NCI-H187 (cell line): Measurements from ENCODE around the gene CBX2.

Experiments
- DNase-seq, 2 experiments: peaks; one replicate each; lab custom pipeline; 2025; lab: John Stamatoyannopoulos, UW

CBX2 gene

DNA sequence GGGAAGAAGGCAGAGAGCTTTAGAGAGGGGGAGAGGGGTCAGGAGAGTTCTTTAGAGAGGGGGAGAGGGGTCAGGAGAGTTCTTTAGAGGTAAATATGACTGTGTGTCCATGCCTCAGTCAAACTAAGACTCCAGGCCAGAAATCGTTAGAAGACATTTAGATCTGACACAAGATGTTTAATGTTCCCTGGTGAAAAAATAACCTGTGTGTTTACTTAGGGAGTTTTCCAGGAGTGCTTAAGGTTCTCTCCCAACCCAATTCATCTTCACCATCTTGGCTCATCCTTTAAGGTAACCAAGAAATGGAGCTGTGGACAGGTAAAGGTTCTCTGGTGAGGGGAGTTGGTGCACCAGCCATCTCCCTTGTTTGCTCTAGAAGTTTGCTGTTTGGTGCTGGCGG is 51.5 kb downstream of the CBX2 start:
- no peak for DNase-seq

DNA sequence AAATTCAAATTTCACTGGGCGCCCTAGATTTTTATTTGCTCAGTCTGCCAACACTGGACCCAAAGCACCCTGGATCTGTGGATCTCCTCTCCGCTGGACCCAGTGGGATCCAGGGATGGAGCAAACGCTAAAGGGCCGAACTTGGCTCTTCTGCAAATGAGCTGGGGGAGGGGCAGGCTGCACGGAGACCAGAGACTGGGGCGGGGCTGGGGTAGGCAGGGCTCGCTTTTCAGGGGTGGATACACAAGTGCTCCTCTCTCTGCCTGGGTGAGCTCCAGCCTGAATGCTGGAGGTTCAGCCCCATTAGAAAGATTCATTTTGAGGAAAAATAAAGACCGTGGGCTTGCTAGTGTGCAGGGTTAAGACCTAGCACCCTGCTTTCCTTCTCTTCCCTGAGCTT is 52.4 kb downstream of the CBX2 start:
- DNase-seq: no peak

DNA sequence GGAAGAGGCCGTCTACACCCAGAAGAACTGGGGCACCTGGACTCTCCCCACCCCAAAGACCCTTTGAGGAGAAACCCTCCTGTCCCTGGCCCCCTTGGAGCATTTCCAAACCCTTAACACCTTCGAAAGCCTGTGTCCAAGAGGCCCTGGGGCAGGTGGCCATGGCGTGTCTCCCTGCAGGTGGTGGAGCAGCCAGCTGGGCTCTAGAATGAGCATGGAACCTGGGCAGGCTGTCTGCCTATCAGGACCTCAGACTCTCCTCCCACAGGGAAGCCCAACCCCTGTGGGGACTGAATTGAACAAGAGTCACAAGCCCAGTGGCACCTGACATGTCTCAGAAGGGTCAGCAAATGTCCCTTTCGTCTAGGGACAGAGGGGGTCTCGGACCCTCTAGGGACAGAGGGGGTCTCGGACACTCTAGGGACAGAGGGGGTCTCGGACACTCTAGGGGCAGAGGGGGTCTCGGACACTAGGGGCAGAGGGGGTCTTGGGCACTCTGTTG is 52.9 kb downstream of the CBX2 start:
- DNase-seq: no peak

DNA sequence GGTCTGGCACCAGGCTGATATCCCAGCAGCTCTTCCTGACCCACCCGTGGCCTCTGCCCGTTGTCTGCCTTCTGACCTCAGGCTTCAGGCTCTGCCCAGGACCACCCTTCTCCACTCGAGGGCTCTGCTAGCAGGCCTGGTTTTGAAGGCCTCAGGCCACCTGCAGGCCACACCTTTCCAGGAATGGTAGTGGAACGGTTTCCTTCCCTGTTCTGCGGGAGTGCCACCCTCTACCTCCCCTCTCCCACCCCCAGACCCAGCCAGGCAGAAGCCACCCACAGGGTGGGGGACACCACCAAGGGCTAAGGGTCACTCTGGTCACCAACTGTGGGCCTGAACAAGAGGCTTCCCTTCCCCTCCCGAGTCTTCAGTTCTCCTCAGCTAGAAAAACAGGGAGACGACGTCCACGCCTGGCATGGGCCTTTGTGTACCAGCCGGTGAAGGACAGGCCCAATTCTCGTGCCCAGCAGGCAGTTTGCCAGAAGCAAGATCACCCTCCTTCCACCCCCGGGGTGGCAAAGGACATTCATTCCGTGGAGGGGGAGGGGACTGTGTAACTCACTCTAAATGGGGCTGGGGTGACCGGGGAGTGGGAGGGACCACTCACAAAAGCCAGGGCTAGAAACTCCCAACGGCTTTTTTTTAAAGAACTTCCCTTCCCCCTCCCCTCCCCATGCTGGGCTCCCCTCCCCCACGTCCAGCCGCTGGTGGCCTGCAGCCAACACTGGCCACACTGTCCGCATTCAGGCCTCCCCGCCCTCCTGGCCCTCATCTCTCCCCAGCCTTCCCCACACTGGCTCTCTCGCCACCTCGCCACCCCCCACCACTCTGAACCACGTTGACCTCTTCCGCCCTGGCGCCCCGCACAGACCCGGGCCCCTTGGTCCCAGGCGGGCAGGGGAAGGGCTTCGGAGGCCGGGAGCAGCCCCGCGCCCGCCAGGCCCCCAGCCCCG is 53.6 kb downstream of the CBX2 start:
- no peak for DNase-seq

DNA sequence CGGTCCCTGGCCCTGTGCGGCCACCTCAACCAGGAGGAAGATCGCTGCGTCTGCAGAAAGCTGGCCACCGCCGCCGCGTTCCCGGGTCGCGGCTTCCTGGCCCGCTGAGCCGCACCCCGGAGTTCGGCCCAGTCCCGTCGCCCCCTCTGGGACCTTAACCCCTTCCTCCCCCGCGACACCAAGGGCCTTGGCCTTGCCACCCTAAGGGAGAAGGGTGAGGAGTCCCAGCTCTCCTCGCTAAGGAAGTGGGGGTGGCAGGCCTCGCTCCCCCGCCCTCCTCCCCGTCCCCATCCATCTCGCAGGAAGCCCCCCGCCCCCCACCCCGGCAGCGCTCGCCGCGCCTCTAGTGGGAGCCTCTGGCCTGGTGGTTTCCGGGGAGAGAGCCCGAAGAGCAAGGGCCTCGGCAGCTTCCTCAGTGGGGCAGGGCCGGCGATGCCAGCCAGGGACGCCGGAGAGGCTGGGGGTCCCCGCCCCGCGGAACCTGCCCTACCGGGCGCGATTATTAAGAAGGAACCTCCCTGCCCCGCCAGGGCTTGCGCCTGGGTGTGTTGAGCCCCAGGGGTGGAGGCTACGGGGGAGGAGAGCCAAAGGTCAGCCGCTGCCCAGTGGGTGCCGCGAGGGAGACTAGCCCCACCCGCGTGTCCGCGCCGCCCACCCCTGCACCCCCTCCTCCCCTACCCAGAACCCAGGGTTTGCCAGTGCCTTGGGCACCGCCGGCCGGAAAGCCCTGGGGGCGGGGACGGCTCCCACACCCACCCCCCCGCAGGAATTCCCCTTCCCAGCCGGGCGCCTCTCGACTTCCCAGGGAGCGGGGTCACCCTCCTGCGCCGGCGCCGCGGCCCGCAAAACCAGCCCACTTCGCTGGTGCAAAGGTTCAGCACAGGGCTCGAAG is 54.5 kb downstream of the CBX2 start:
- no peak for DNase-seq

DNA sequence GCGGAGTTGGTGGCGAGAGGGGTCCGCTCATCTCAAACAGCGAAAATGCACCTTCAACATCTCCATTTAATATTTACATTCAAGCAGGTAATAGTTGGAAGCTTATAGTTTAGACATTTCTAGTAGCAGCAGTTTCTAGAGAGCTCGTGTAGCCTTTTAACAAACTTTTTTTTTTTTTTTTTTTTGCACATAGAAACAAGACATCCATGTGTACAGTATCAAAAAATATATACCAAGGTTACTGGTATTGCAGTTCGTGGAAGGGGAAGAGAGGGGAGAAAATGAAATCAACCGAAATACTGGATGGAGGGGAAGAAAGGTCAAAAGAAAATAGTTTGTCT is 55.1 kb downstream of the CBX2 start:
- DNase-seq: no peak

DNA sequence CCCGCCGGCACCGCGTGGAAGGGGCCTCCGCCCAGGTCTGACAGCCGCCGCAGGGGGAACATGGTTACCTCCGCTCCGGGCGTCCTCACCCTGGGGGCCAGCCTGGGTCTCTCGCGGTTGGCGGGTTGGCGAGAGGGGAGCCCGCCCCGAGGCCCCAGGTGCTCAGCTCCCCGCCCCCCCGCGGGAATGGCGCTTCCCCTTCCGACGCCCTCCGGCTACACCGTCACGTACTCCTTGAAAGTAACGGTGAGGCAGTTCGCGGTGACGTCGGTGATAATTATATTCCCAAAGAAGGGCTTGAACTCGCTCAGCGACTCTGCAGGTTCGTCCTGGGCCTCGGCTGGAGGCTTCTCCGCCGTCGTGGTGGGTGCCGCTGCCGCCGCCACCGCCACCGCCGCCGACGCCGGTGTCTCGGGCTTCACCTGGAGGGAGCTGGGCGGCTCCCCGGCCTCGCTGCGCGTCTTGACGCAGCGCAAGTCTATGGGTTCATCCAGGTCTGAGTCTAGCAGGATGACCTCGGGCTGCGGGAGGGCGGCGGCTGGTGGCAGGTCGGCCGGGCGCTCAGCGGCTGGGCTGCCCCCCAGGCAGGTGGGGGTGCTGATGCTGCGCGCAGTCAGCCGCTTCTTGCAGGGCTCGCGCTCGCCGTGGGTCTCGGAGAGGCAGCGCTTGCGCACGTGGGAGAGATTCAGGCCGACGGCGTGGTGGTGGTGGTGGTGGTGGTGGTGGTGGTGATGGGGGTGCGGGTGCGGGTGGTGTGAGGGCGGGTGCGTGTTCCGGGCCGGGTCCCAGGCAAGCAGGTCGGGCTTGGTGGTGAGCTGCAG is 56.0 kb downstream of the CBX2 start:
- no peak for DNase-seq

DNA sequence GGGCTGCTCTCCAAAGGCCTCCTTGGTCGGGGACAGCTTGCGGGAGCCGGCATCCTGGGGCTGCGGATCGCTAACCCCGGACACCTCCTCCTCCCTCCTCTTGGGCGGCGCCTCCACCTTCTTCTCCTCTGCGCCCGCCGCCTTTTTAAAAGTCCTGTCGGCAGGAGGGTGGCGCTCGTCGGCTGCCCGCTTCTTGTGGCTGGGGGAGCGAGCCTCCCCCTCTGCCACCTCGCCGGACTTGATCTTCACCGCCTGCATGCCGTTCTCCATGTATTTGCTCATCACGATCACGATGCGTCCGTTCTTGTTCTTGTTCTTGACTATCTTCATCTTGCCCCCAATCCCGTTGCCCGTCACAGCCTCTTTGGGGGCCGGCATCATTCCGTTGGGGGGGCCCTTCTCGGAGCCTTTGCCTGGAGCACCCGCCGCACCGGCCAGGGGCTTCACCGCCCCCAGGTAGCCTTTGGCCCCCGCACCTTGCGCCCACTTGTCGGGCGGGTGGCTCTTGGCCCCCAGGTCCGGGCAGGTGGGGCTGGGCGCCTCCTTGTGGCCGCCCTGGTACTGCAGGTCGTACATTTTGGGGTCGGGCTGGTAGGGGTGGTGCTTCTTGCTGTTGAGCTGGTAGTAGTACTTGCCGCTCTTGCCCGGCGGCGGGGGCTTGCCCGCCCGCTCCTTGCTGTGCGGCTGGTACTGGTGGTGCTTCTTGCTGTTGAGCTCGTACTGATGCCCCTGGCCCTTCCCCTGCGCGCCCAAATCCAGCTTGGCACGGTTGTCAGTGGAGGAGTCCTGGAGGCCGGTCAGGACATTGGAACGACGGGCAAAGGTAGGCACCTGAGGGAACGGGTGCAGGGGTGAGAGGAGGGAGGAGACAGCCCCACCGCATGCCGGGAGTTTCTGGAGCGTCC is 56.9 kb downstream of the CBX2 start:
- DNase-seq: no peak

DNA sequence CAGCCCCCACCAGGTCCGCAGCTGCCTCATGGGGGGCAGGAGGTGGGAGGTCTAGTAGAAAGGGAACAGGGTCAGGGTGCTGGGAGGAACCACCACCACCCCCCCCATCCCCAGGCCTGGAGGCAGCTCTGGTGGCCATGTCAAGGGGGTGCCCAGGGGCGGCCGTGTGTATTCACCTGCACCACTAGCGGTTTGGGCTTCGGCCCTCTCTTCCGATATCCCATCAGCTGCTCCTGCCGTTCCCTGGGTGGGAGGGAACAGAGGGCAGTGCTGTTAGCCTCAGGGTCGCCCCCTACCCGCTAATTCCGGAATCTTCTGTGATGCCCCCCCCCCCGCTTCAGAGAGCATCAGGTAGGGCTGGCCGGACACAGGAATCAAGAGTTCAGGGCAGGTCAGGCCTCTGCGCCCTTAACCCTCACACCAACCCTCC is 57.5 kb downstream of the CBX2 start:
- DNase-seq: no peak

DNA sequence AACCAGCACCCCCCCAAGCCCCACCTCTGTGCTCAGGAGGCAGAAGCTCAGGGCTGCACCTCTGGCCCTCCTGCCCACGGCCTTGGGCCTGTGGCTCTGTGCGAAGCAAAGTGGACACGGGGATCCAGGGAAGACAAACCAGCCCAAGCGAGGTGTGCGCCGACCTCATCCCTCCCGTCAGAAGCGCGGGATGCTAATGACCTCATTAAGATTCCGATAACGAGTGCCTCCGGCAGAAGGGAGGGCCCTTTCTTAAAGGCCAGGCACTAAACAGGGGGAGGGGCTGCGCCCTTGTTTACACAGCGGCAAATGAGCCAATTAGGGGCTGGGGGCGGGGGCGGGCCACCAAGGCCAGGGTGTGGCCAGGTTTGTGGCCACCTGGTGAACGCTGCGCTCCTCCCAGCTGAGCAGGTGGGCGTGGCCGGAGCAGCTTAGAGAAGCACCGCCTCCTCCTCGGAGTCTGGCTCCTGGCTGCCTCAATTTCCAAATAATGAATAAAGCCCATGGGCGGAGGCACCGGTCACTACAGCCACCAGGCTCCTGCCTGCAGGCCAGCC is 58.1 kb downstream of the CBX2 start:
- DNase-seq: peak; percentile 81 to 96

DNA sequence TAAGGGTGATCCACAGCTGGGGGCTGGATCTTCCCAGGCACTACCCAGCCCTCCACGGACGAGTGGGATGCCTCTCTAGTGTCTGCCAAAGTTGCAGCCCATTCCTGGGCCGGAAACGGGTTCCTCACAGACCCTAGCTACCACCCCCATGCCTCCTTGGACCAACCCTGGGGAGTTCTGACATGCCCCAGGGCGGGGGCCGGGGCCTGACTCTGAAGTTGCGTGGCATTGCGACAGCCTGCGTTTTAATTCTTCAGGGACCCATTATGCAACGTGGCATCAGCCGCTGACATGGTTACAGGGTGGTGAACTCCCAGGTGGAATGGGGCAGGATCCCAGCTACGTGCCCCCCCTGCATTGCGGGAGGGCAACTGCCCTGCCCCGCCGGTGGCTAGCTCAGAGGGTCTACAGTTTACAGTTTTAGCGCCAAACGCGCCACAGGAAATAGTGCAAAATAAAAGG is 58.6 kb downstream of the CBX2 start:
- no peak for DNase-seq

DNA sequence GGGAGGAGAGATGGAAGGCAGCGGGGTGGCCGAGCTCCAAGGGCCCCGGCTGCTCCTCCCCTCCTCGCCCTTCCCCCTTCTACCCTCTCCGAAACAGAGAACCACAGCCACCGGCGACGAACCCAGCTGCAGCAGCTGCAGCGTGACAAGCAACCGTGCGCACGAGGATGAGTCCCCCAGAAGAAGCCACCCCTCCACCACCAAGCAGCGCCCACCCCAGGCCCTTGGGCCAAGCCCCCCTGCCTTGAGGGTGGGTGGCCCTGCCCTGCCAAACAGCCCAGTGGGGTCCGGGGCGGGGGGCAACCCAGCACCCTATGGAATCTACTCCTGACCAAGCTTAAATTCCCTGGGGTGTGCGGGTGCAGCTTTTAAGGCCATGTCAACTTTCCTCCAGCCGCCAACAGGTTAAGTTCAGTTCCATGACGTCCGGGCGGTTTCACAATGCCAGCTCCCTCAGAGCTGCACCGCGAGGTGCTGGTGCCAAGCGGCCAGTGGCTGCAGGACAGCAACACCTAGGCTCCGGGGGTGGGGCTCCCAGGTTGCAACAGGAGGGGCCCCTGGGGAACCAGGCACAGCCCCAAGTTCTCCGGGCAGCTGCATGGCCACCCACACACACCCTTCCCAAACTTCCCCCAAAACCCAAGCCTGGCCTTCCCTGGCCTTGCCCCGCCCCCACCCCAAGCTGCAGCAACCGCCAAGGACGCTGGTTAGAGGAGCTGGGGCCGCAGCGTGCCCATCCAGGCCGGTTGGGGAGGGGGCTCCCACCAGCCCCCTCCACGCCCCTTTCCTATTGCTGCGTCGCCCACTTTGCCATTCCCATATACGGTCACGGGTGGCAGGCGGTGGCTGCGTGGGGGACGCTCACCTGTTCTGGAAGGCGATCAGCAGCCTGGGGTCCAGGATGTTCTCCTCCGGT is 59.3 kb downstream of the CBX2 start:
- no peak for DNase-seq
